ENCODE results near the gene MRPS2. TPM values are rescaled to one million over a fixed set of nuclear protein-coding genes. Genes with fewer than 3 reads are reported as not detected.

Gene MRPS2
- total and polyA plus RNA-seq, 2 experiments from 2014 or later: 76.2 to 79.9 TPM

GRCh38 chr9:135499326-135500070 is 984 bp upstream of the MRPS2 start:
- Histone ChIP-seq H3K27ac (peak overlapping the region; percentile 58), H3K27me3 (no peaks in the 10 kb centered on the region), H3K9me3 (ENCODE audit: low read depth) (no peaks in the 10 kb centered on the region), H3K4me3 (peak overlapping the region; percentile 69), H3K36me3 (peaks cover 6% of the 10 kb centered on the region), H3K4me1 (ENCODE audit: low read depth) (peaks cover 11% of the 10 kb centered on the region)
- DNase-seq (ENCODE audit: low read depth in 1 of 2, low spot score in 1 of 2): peak; percentile 95 to 97
- TF ChIP-seq CTCF (IDR thresholded peaks at IDR 0.05; ENCODE audit: low read depth, low read length): no peak

GRCh38 chr9:135500071-135500524 is 384 bp upstream of the MRPS2 start:
- Histone ChIP-seq H3K36me3 (peaks cover 10% of the 10 kb centered on the region), H3K4me1 (ENCODE audit: low read depth) (peaks cover 11% of the 10 kb centered on the region), H3K27me3 (no peaks in the 10 kb centered on the region), H3K9me3 (ENCODE audit: low read depth) (no peaks in the 10 kb centered on the region), H3K27ac (peak overlapping the region; percentile 58), H3K4me3 (peak overlapping the region; percentile 69)
- no peak for DNase-seq (ENCODE audit: low read depth in 1 of 2, low spot score in 1 of 2)
- TF ChIP-seq CTCF (IDR thresholded peaks at IDR 0.05; ENCODE audit: low read depth, low read length): no peak

- TF ChIP-seq CTCF (IDR thresholded peaks at IDR 0.05; ENCODE audit: low read depth, low read length): no peak
- no peak for DNase-seq (ENCODE audit: low read depth in 1 of 2, low spot score in 1 of 2)
- peak overlapping the region; percentile 69 for H3K4me3 ChIP-seq
- peaks cover 11% of the 10 kb centered on the region for H3K36me3 ChIP-seq
- peak overlapping the region; percentile 78 for H3K27ac ChIP-seq
- peaks cover 11% of the 10 kb centered on the region for H3K4me1 ChIP-seq (ENCODE audit: low read depth)
- H3K9me3 ChIP-seq (ENCODE audit: low read depth): no peaks in the 10 kb centered on the region
- no peaks in the 10 kb centered on the region for H3K27me3 ChIP-seq
Measured at GRCh38 chr9:135501261-135502167, 1.0 kb downstream of the MRPS2 start.

- no peak for TF ChIP-seq CTCF (IDR thresholded peaks at IDR 0.05; ENCODE audit: low read depth, low read length)
- Histone ChIP-seq H3K4me3 (no peak overlapping the region), H3K27ac (no peak overlapping the region), H3K36me3 (peaks cover 11% of the 10 kb centered on the region), H3K4me1 (ENCODE audit: low read depth) (peaks cover 11% of the 10 kb centered on the region), H3K9me3 (ENCODE audit: low read depth) (no peaks in the 10 kb centered on the region), H3K27me3 (no peaks in the 10 kb centered on the region)
- DNase-seq (ENCODE audit: low read depth in 1 of 2, low spot score in 1 of 2): no peak
Measured at GRCh38 chr9:135502168-135502872, 1.8 kb downstream of the MRPS2 start.

GRCh38 chr9:135502873-135503321 is 2.4 kb downstream of the MRPS2 start:
- no peak for DNase-seq (ENCODE audit: low read depth in 1 of 2, low spot score in 1 of 2)
- TF ChIP-seq CTCF (IDR thresholded peaks at IDR 0.05; ENCODE audit: low read depth, low read length): no peak
- H3K4me3 ChIP-seq: no peak overlapping the region
- H3K27me3 ChIP-seq: no peaks in the 10 kb centered on the region
- H3K9me3 ChIP-seq (ENCODE audit: low read depth): no peaks in the 10 kb centered on the region
- no peak overlapping the region for H3K27ac ChIP-seq
- peaks cover 11% of the 10 kb centered on the region for H3K36me3 ChIP-seq
- peaks cover 11% of the 10 kb centered on the region for H3K4me1 ChIP-seq (ENCODE audit: low read depth)

Data from cardiac muscle cell (in vitro differentiated cells and primary cell).